ENCODE measurements around the gene TWSG1.

DNA sequence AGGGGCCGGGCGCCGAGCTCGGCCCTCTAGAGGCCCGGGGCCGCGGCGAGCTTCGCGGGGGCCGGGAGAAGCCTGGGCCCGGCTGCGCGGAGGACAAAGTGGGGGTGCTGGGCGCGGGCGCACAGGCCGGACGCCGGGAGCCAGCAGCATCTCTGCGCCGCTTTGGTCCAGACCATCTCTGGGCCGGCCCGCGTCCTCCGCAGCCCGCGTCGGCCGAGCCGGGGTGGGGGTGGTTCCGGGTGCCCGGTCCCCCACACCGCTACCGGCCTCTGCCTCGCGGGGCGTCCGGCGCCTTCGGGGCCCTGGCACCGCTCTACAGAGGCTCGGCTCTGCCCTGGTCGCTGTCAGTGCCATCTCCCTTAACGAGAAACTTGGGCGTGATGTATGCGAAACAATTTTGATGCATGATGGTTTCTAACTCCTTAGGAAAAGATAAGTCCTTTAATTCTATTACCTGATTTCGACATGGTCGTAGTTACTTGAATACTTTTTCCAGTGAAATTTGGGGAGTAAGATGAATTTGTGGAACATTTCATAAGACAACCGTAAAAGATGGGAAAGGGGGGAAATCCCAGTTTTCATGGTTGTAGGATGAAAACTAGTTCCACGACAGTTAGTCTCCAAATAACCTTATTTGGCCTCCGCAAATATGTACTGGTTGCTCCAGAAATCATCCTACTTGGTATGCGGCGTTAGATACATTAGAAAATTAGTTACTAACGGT, 562 bp downstream of the TWSG1 start:
- TF ChIP-seq GATA2 (IDR thresholded peaks at IDR 0.05; ENCODE audit: low read depth, low read length): no peak
- no peak for TF ChIP-seq GATA3 (IDR thresholded peaks at IDR 0.05; ENCODE audit: low read depth, low read length)
